Prostate gland (tissue), 2 donors: ENCODE data around the gene USP38. TPM values are rescaled to one million over a fixed set of nuclear protein-coding genes. Genes with fewer than 3 reads are reported as not detected.
A peak's percentile ranks its signal among the peaks of the same experiment; 100 is the strongest.

Source experiments
- DNase-seq: peaks from one replicate; pipeline ENCODE4 v3.0.0-alpha.2; 2019; ENCODE audit warnings: low spot score
- H3K27ac ChIP-seq, 2 donors: fragments of 200-600 bp; sonication (generic); 2 replicates each; pipeline ENCODE4 v1.5.1; 2017 to 2019
- H3K27me3 ChIP-seq: fragments of 200-600 bp; sonication (generic); replicated peaks from 2 replicates; pipeline ENCODE4 v1.5.1; 2019; ENCODE audit not compliant: insufficient read depth
- H3K36me3 ChIP-seq, 2 donors: fragments of 200-600 bp; sonication (generic); 1 replicate in 1 of 2; 2 replicates in 1 of 2; pipeline versions ENCODE4 v1.5.1 to v1.8.1; 2017 to 2019
- H3K4me1 ChIP-seq: fragments of 200-600 bp; sonication (generic); replicated peaks from 2 replicates; pipeline ENCODE4 v1.5.1; 2019
- H3K4me3 ChIP-seq, 2 donors: fragments of 200-600 bp; sonication (generic); 2 replicates each; pipeline ENCODE4 v1.5.1; 2017 to 2019
- H3K9me3 ChIP-seq: fragments of 200-600 bp; sonication (generic); 2 replicates; pipeline ENCODE4 v1.5.1; 2017
- POLR2A ChIP-seq: fragments of 450-650 bp; IDR thresholded peaks from one replicate; pipeline ENCODE4 v1.6.1; 2016; ENCODE audit warnings: antibody characterized with exemption, mild to moderate bottlenecking
- POLR2AphosphoS5 ChIP-seq: sonication (generic); formaldehyde crosslinking; IDR thresholded peaks from one replicate; pipeline ENCODE4 v1.6.1; 2017; ENCODE audit warnings: antibody characterized with exemption
- whole genome bisulfite sequencing: methylation state at CpG from one replicate; pipeline ENCODE4 v1.1.5; 2018; 5-methylcytosine and 5-hydroxymethylcytosine counted together
- intact Hi-C: fragments of 100-400 bp; cut with DNase I; formaldehyde crosslinking; loops from one replicate; pipeline ENCODE4 v1.14.2; 2022
- total RNA-seq, 2 donors: library from RNA; depleted of rRNA; stranded (reverse); fragments of >200 nt; gene quantifications; one replicate each; pipeline ENCODE4 v1.1.0, GENCODE V29; 2016
- TF ChIP-seq, protein P1 (sequence below), 4 experiments: fragments of 200-600 bp in 2 of 4; fragments of 450-650 bp in 2 of 4; sonication (generic) in 2 of 4; IDR thresholded peaks; 1 replicate in 3 of 4; 2 replicates in 1 of 4; pipeline ENCODE4 v1.5.1; 2016 to 2019; ENCODE audit warnings: antibody characterized with exemption in 4 of 4, mild to moderate bottlenecking in 2 of 4, moderate library complexity in 2 of 4

Gene USP38
- total RNA-seq, 2 donors from 2014 or later = 19.1 to 21.2 TPM

- H3K4me3 ChIP-seq = no peak overlapping the region
- intact Hi-C loops = no loop called here
- no peaks in the 10 kb centered on the region for H3K9me3 ChIP-seq
- H3K4me1 ChIP-seq = no peaks in the 10 kb centered on the region
- no peaks in the 10 kb centered on the region for H3K36me3 ChIP-seq
- H3K27me3 ChIP-seq = no peaks in the 10 kb centered on the region
- WGBS = 59% methylated on average over 2 of the region's 2 CpGs
- no peak for DNase-seq
- H3K27ac ChIP-seq = no peak overlapping the region
- TF ChIP-seq, protein P1, sequence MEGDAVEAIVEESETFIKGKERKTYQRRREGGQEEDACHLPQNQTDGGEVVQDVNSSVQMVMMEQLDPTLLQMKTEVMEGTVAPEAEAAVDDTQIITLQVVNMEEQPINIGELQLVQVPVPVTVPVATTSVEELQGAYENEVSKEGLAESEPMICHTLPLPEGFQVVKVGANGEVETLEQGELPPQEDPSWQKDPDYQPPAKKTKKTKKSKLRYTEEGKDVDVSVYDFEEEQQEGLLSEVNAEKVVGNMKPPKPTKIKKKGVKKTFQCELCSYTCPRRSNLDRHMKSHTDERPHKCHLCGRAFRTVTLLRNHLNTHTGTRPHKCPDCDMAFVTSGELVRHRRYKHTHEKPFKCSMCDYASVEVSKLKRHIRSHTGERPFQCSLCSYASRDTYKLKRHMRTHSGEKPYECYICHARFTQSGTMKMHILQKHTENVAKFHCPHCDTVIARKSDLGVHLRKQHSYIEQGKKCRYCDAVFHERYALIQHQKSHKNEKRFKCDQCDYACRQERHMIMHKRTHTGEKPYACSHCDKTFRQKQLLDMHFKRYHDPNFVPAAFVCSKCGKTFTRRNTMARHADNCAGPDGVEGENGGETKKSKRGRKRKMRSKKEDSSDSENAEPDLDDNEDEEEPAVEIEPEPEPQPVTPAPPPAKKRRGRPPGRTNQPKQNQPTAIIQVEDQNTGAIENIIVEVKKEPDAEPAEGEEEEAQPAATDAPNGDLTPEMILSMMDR (IDR thresholded peaks at IDR 0.05) = no peak
- TF ChIP-seq POLR2AphosphoS5 (no peak), POLR2A (no peak)
Observed at GRCh38 chr4:143199503-143199902, 14.8 kb downstream of the USP38 start.

- intact Hi-C loops = loop anchor here (10.0 kb wide), 1 partner anchor 192 kb away; no protein-coding TSS in a partner anchor
- TF ChIP-seq POLR2A = no peak
- TF ChIP-seq, protein P1 (IDR thresholded peaks at IDR 0.05) = peak in 2 of 4 experiments; percentile 22 to 26
- Histone ChIP-seq H3K36me3 (no peaks in the 10 kb centered on the region), H3K27ac (no peak overlapping the region), H3K9me3 (no peaks in the 10 kb centered on the region), H3K4me3 (no peak overlapping the region), H3K4me1 (no peaks in the 10 kb centered on the region), H3K27me3 (no peaks in the 10 kb centered on the region)
- DNase-seq = no peak
- WGBS = 92% methylated on average over 1 of the region's 1 CpG
Observed at GRCh38 chr4:143202824-143203223, 18.1 kb downstream of the USP38 start.

DNA sequence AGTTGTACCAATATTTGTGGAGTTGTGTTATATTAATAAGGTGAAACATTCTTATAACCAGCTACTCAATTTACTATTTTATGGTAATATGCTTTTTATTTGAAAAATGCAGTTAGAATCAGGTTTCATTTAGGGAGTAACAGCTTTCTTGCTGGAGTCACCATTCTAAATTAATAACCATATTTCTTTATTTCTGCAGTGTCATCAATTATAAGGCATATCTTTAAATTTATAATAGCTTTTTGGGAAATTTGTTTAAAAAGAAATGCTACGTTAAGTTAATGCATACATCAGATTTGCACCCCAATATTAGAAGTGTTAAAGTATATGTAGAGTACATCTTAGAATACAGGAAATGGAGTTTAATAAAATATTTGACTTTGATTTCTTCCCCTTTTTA is 18.9 kb downstream of the USP38 start:
- H3K4me1 ChIP-seq = no peaks in the 10 kb centered on the region
- no peaks in the 10 kb centered on the region for H3K27me3 ChIP-seq
- H3K36me3 ChIP-seq = no peaks in the 10 kb centered on the region
- intact Hi-C loops = loop anchor here (10.0 kb wide), 1 partner anchor 191 kb away; no protein-coding TSS in a partner anchor
- TF ChIP-seq, protein P1 (IDR thresholded peaks at IDR 0.05) = no peak
- no peak for TF ChIP-seq POLR2A
- no peak for TF ChIP-seq POLR2AphosphoS5
- no peak overlapping the region for H3K4me3 ChIP-seq
- no peaks in the 10 kb centered on the region for H3K9me3 ChIP-seq
- H3K27ac ChIP-seq = no peak overlapping the region
- no peak for DNase-seq
- 94% methylated on average over 1 of the region's 1 CpG for WGBS

GRCh38 chr4:143207555-143207954 is 22.8 kb downstream of the USP38 start:
- Histone ChIP-seq H3K9me3 (no peaks in the 10 kb centered on the region), H3K4me1 (no peaks in the 10 kb centered on the region), H3K27ac (no peak overlapping the region), H3K27me3 (no peaks in the 10 kb centered on the region), H3K36me3 (no peaks in the 10 kb centered on the region), H3K4me3 (no peak overlapping the region)
- intact Hi-C loops = loop anchor here (2.0 to 10.0 kb wide), 3 partner anchors 130 to 275 kb away; partner anchors contain the start of gene GAB1
- DNase-seq = no peak
- WGBS = 6% methylated on average over 1 of the region's 1 CpG
- TF ChIP-seq POLR2AphosphoS5 (no peak), POLR2A (no peak)
- TF ChIP-seq, protein P1 (IDR thresholded peaks at IDR 0.05) = peak in 2 of 4 experiments; percentile 22 to 35

DNA sequence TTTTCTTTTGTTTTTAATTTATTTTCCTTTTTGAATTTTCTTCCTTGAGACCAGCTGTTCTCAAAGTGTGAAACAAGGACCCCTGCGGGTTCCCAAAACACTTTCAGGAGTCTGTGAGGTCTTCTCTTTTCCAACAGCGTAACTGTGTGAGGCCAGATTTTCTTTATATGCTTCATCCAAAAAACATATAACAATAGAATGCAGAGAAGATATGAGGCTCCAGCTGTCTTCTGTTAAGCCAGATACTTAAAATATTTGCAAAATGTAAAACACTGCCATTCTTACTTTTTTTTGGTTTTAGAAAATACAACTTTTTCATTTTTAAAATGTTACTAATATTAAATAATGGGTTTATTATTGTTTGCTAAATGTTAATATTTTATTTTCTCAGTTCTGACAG is 27.8 kb downstream of the USP38 start:
- Histone ChIP-seq H3K9me3 (no peaks in the 10 kb centered on the region), H3K27ac (no peak overlapping the region), H3K4me1 (no peaks in the 10 kb centered on the region), H3K4me3 (no peak overlapping the region), H3K27me3 (no peaks in the 10 kb centered on the region), H3K36me3 (no peaks in the 10 kb centered on the region)
- TF ChIP-seq POLR2A (no peak), POLR2AphosphoS5 (no peak)
- TF ChIP-seq, protein P1 (IDR thresholded peaks at IDR 0.05) = no peak
- 61% methylated on average over 2 of the region's 2 CpGs for WGBS
- DNase-seq = no peak
- intact Hi-C loops = no loop called here
